Bronchus fibroblast of lung (primary cell): ENCODE results near the gene KRTAP10-8. TPM values are rescaled to one million over a fixed set of nuclear protein-coding genes. Genes with fewer than 3 reads are reported as not detected.

Experiments
- total RNA-seq: library from RNA; depleted of rRNA; stranded (reverse); fragments of >200 nt; gene quantifications from 2 replicates; pipeline ENCODE4 v1.2.3, GENCODE V29; 2015

KRTAP10-8 gene
- not detected in 2 replicates for total RNA-seq

DNA sequence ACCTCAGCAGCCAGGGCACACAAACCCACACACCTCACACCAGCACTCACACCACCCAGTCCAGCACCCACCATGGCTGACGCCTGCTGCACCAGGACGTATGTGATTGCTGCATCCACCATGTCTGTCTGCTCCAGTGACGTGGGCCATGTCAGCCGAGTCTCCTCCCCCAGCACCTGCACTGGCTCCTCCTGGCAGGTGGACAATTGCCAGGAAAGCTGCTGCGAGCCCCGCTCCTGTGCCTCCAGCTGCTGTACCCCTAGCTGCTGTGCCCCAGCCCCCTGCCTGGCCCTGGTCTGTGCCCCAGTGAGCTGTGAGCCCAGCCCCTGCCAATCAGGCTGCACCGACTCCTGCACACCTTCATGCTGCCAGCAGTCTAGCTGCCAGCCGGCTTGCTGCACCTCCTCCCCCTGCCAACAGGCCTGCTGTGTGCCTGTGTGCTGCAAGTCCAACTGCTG, at the start of gene KRTAP10-8:
TSS of gene KRTAP10-8 (plus strand) at position 51 of the 458 bp plus-strand sequence. CDS start at position 73, 22 bp downstream.

DNA sequence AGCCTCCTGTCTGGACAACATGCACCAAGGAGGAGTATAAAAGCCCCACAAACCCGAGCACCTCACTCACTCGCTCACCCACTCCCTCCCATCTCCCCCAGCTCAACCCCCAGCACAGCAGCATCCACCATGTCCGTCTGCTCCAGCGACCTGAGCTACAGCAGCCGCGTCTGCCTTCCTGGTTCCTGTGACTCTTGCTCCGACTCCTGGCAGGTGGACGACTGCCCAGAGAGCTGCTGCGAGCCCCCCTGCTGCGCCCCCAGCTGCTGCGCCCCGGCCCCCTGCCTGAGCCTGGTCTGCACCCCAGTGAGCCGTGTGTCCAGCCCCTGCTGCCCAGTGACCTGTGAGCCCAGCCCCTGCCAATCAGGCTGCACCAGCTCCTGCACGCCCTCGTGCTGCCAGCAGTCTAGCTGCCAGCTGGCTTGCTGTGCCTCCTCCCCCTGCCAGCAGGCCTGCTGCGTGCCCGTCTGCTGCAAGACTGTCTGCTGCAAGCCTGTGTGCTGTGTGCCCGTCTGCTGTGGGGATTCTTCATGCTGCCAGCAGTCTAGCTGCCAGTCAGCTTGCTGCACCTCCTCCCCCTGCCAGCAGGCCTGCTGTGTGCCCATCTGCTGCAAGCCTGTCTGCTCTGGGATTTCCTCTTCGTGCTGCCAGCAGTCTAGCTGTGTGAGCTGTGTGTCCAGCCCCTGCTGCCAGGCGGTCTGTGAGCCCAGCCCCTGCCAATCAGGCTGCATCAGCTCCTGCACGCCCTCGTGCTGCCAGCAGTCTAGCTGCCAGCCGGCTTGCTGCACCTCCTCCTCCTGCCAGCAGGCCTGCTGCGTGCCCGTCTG, 38.0 kb upstream of the KRTAP10-8 start, which contains the start of gene KRTAP10-4:
TSS of gene KRTAP10-4 (plus strand) at position 100 of the 827 bp plus-strand sequence. CDS start at position 130, 30 bp downstream.

GRCh38 chr21:44580231-44580821, 31.6 kb upstream of the KRTAP10-8 start, which contains the start of gene KRTAP10-5:
Gene KRTAP10-5, minus strand, starts transcription at chr21:44580604. Its CDS starts 26 bp downstream, at chr21:44580578.

GRCh38 chr21:44592446-44593311, 19.2 kb upstream of the KRTAP10-8 start, which contains the start of gene KRTAP10-6:
Gene KRTAP10-6, minus strand, starts transcription at chr21:44592505. Its CDS starts 21 bp downstream, at chr21:44592484.

GRCh38 chr21:44600118-44600978, 11.5 kb upstream of the KRTAP10-8 start, which contains the start of gene KRTAP10-7:
Gene KRTAP10-7, plus strand, starts transcription at chr21:44600597. Its CDS starts 25 bp downstream, at chr21:44600622.

DNA sequence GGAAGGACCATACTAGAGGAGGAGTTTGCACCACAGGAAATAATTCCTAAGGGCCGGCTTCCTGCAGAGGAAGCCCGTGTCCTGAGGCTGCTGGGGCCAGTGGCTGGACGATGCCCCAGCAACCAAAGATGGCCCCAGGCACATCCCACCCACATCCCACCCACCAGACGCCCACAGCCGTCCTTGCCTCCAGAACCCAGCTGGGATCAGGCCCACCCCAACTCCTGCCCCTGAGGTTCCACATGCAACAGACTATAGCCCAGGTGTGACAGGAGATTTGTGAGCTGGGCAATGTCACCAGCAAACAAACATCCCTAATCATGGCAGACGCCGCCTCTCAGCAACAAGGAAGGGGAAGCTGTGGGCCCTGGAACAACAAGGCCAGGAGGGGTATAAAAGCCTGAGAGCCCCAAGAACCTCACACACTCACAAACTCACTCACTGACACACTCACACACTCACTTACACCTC, 14.8 kb downstream of the KRTAP10-8 start, which contains the start of gene KRTAP10-9:
TSS of gene KRTAP10-9 (plus strand) at position 421 of the 471 bp plus-strand sequence. CDS start 79 bp downstream, outside the sequence.

GRCh38 chr21:44637018-44637850, 25.4 kb downstream of the KRTAP10-8 start, which contains the start of gene KRTAP10-10:
Gene KRTAP10-10, plus strand, starts transcription at chr21:44637356. Its CDS starts 62 bp downstream, at chr21:44637418.

GRCh38 chr21:44646366-44647221, 34.7 kb downstream of the KRTAP10-8 start, which contains the start of gene KRTAP10-11:
Gene KRTAP10-11, plus strand, starts transcription at chr21:44646414. Its CDS starts 45 bp downstream, at chr21:44646459.

GRCh38 chr21:44654576-44655175, 42.8 kb downstream of the KRTAP10-8 start, which contains the start of gene KRTAP12-4:
Gene KRTAP12-4, minus strand, starts transcription at chr21:44654659. Its CDS starts 45 bp downstream, at chr21:44654614.

DNA sequence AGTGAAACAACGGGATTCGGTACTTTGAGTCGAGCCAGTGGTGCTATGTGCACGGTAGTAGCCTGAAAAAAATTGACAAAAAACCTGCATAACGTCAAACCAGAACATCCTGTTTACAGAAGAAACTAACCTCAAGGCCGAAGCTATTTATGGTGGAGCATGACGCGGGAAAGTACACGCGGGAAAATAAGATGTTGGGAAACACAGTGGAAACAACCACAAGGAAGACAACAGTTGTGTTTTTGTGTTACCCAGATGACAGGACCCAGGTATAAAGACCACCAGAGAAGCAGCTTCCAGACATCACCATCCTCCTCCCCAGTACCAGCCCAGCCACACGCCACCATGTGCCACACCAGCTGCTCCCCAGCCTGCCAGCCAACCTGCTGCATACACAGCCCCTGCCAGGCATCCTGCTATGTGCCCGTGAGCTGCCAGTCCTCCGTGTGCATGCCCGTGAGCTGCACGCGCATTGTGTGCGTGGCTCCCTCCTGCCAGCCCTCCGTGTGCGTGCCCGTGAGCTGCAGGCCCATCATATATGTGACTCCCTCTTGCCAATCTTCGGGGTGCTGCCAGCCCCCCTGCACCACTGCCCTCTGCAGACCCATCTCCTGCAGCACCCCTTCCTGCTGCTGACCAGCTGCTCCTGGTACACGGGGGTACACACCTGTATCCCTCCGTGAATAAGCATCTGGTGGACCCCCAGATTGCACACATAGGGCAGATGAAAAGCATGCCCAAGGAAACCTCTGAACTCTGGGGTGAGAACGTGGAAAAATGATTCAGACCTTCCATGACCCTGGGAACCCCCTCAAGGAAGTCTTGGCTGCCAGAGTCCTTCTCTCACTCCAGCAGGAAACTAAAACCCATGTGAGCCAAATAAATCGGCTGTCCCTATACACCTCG, 46.0 kb downstream of the KRTAP10-8 start, which contains the start of gene KRTAP12-3:
TSS of gene KRTAP12-3 (plus strand) at position 298 of the 906 bp plus-strand sequence. CDS start at position 346, 48 bp downstream.

Other genes starting within 250 kb of the KRTAP10-8 start
- 1.3 and 1.5 TPM in 2 replicates for gene LRRC3, start 156.6 kb upstream of the KRTAP10-8 start, total RNA-seq
- not detected in 2 replicates for gene KRTAP10-1, start 71.9 kb upstream of the KRTAP10-8 start, total RNA-seq
- gene KRTAP10-2, start 60.6 kb upstream of the KRTAP10-8 start, total RNA-seq: not detected in 2 replicates
- not detected in 2 replicates for gene KRTAP10-3, start 53.3 kb upstream of the KRTAP10-8 start, total RNA-seq
- not detected in 2 replicates for gene KRTAP10-4, start 38.4 kb upstream of the KRTAP10-8 start, total RNA-seq
- not detected in 2 replicates for gene KRTAP10-5, start 31.5 kb upstream of the KRTAP10-8 start, total RNA-seq
- not detected in 2 replicates for gene KRTAP10-6, start 19.6 kb upstream of the KRTAP10-8 start, total RNA-seq
- not detected in 2 replicates for gene KRTAP10-7, start 11.5 kb upstream of the KRTAP10-8 start, total RNA-seq
- gene KRTAP10-9, start 15.0 kb downstream of the KRTAP10-8 start, total RNA-seq: not detected in 2 replicates
- not detected in 2 replicates for gene KRTAP10-10, start 25.3 kb downstream of the KRTAP10-8 start, total RNA-seq
- not detected in 2 replicates for gene KRTAP10-11, start 34.3 kb downstream of the KRTAP10-8 start, total RNA-seq
- gene KRTAP12-4, start 42.6 kb downstream of the KRTAP10-8 start, total RNA-seq: not detected in 2 replicates
- not detected in 2 replicates for gene KRTAP12-3, start 45.9 kb downstream of the KRTAP10-8 start, total RNA-seq
- gene KRTAP12-2, start 54.8 kb downstream of the KRTAP10-8 start, total RNA-seq: not detected in 2 replicates
- gene KRTAP12-1, start 70.1 kb downstream of the KRTAP10-8 start, total RNA-seq: not detected in 2 replicates
- not detected in 2 replicates for gene KRTAP10-12, start 85.1 kb downstream of the KRTAP10-8 start, total RNA-seq
- gene TSPEAR, start 99.5 kb downstream of the KRTAP10-8 start, total RNA-seq: not detected in 2 replicates
- gene UBE2G2, start 189.7 kb downstream of the KRTAP10-8 start, total RNA-seq: 32.4 and 34.8 TPM in 2 replicates
- gene SUMO3, start 206.0 kb downstream of the KRTAP10-8 start, total RNA-seq: 84.1 and 90.5 TPM in 2 replicates